ENCODE measurements around the gene MDM4.

GRCh38 chr1:204520834-204521709, 4.9 kb downstream of the MDM4 start:
- TF ChIP-seq POLR2AphosphoS5 (IDR thresholded peaks at IDR 0.05; ENCODE audit: insufficient read depth in 1 of 2, low read depth in 1 of 2), result no peak
- TF ChIP-seq POLR2A (IDR thresholded peaks at IDR 0.05), result no peak

All from vagina (tissue), 2 donors.